Measurements from ENCODE around the gene NFIC.

The NFIC gene

DNA sequence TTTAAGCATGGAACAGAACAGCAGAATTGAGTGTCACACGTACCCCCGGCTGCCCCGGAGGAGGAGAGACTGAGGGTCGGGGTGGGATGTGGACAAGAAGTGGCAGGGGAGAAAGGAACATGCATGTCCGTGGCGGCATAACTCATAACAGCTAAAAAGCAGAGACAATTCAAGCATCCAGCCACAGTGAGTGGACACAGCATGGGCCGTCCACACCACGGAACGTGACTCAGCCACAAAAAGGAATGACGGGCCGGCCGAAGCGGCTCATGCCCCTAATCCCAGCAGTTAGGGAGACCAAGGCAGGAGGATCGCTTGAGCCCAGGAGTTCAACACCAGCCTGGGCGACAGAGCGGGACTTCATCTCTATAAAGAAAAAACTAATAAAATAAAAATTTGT is 126.5 kb downstream of the NFIC start:
- Histone ChIP-seq H3K27me3 (replicated peaks; ENCODE audit: insufficient read depth, low read length) (no peaks in the 10 kb centered on the region), H4K20me1 (ENCODE audit: insufficient read depth, low read length) (no peaks in the 10 kb centered on the region; the same call in 1 of the 2 replicates), H2AFZ (ENCODE audit: low read length) (no peak overlapping the region), H3K9me3 (replicated peaks; ENCODE audit: insufficient read depth, low read length) (no peaks in the 10 kb centered on the region), H3K9ac (ENCODE audit: low read length) (no peak overlapping the region), H3F3A (ENCODE audit: insufficient read depth, low read length) (no peaks in the 10 kb centered on the region; the same call in 1 of the 2 replicates), H3K9me2 (replicated peaks; ENCODE audit: insufficient read depth, low read length) (no peaks in the 10 kb centered on the region), H3K36me3 (replicated peaks; ENCODE audit: insufficient read depth, low read length) (0 out of 2 replicates have a peak, but pooled peaks cover 3% of the 10 kb centered on the region), H3K27ac (ENCODE audit: low read length) (no peak overlapping the region), H3K4me3 (ENCODE audit: low read length) (no peak overlapping the region), H3K79me2 (ENCODE audit: low read length) (peaks cover 16% of the 10 kb centered on the region), H3K4me2 (ENCODE audit: low read depth, low read length) (no peak overlapping the region), H3K4me1 (ENCODE audit: low read length) (no peaks in the 10 kb centered on the region)
- TF ChIP-seq EZH2 (optimal IDR thresholded peaks at IDR 0.05; ENCODE audit: low read depth, low read length): no peak
- TF ChIP-seq, protein P1, sequence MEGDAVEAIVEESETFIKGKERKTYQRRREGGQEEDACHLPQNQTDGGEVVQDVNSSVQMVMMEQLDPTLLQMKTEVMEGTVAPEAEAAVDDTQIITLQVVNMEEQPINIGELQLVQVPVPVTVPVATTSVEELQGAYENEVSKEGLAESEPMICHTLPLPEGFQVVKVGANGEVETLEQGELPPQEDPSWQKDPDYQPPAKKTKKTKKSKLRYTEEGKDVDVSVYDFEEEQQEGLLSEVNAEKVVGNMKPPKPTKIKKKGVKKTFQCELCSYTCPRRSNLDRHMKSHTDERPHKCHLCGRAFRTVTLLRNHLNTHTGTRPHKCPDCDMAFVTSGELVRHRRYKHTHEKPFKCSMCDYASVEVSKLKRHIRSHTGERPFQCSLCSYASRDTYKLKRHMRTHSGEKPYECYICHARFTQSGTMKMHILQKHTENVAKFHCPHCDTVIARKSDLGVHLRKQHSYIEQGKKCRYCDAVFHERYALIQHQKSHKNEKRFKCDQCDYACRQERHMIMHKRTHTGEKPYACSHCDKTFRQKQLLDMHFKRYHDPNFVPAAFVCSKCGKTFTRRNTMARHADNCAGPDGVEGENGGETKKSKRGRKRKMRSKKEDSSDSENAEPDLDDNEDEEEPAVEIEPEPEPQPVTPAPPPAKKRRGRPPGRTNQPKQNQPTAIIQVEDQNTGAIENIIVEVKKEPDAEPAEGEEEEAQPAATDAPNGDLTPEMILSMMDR (IDR thresholded peaks at IDR 0.05; ENCODE audit: low read length): no peak
- TF ChIP-seq EZH2phosphoT487 (IDR thresholded peaks at IDR 0.05; ENCODE audit: low read length): no peak
- no peak for DNase-seq

DNA sequence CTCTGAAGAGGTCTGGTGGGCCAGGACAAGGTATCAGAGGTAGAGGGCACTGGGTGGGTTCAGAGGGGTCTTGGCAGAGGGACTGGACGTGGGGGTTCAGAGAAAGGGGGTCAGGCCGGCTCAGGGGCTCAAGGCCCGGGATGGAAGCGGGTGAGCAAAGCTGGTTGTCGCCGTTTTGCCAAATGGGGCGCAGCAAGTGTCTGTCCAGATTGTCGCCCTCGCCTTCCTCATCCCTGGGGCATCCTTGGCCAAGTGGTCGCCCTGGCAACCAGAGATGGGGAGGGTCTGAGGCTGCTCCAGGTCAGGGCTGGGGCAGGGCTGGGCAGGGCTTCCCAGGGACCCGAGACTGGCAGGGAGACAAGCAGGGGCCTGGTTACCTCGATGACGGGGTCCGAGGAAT is 127.3 kb downstream of the NFIC start:
- Histone ChIP-seq H3K4me2 (ENCODE audit: low read depth, low read length) (no peak overlapping the region), H3K4me3 (ENCODE audit: low read length) (no peak overlapping the region), H3K9me3 (replicated peaks; ENCODE audit: insufficient read depth, low read length) (no peaks in the 10 kb centered on the region), H3K9me2 (replicated peaks; ENCODE audit: insufficient read depth, low read length) (no peaks in the 10 kb centered on the region), H3K9ac (ENCODE audit: low read length) (no peak overlapping the region), H3K36me3 (replicated peaks; ENCODE audit: insufficient read depth, low read length) (0 out of 2 replicates have a peak, but pooled peaks cover 3% of the 10 kb centered on the region), H3F3A (ENCODE audit: insufficient read depth, low read length) (no peaks in the 10 kb centered on the region), H4K20me1 (ENCODE audit: insufficient read depth, low read length) (no peaks in the 10 kb centered on the region; the same call in 1 of the 2 replicates), H3K27ac (ENCODE audit: low read length) (no peak overlapping the region), H3K4me1 (ENCODE audit: low read length) (no peaks in the 10 kb centered on the region), H3K27me3 (replicated peaks; ENCODE audit: insufficient read depth, low read length) (no peaks in the 10 kb centered on the region), H3K79me2 (ENCODE audit: low read length) (peaks cover 23% of the 10 kb centered on the region), H2AFZ (ENCODE audit: low read length) (no peak overlapping the region)
- TF ChIP-seq EZH2phosphoT487 (IDR thresholded peaks at IDR 0.05; ENCODE audit: low read length) (no peak), EZH2 (optimal IDR thresholded peaks at IDR 0.05; ENCODE audit: low read depth, low read length) (no peak)
- no peak for DNase-seq

DNA sequence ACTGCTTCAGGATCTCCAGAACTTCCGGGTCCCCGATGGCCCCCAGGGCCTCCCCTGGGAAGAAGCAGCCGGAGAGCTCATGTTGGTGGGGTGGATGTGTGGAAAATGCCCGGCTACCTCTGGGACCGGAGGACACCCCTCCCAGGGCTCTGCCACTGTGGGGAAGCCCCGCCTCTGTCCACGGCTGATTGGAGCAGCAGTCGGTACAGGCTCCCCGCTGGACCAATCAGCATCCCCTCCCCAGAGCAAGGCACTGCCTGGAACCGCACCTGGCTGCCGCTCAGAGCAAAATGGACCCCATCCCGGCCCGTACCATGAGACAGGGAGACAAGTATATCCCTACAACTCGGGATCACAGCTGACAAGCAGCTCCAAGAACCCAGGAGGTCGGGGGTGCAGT is 127.7 kb downstream of the NFIC start:
- Histone ChIP-seq H3K36me3 (replicated peaks; ENCODE audit: insufficient read depth, low read length) (0 out of 2 replicates have a peak, but pooled peaks cover 3% of the 10 kb centered on the region), H3K9me2 (replicated peaks; ENCODE audit: insufficient read depth, low read length) (no peaks in the 10 kb centered on the region), H2AFZ (ENCODE audit: low read length) (no peak overlapping the region), H3K4me2 (ENCODE audit: low read depth, low read length) (no peak overlapping the region), H3F3A (ENCODE audit: insufficient read depth, low read length) (no peaks in the 10 kb centered on the region), H3K79me2 (ENCODE audit: low read length) (peaks cover 27% of the 10 kb centered on the region), H3K4me3 (ENCODE audit: low read length) (no peak overlapping the region), H3K4me1 (ENCODE audit: low read length) (0 out of 2 replicates have a peak, but pooled peaks cover 2% of the 10 kb centered on the region), H3K9me3 (replicated peaks; ENCODE audit: insufficient read depth, low read length) (no peaks in the 10 kb centered on the region), H3K27ac (ENCODE audit: low read length) (no peak overlapping the region), H3K9ac (ENCODE audit: low read length) (no peak overlapping the region), H3K27me3 (replicated peaks; ENCODE audit: insufficient read depth, low read length) (no peaks in the 10 kb centered on the region), H4K20me1 (ENCODE audit: insufficient read depth, low read length) (no peaks in the 10 kb centered on the region; the same call in 1 of the 2 replicates)
- no peak for DNase-seq
- TF ChIP-seq, protein P1 (IDR thresholded peaks at IDR 0.05; ENCODE audit: low read length): no peak
- TF ChIP-seq EZH2phosphoT487 (IDR thresholded peaks at IDR 0.05; ENCODE audit: low read length) (no peak), EZH2 (optimal IDR thresholded peaks at IDR 0.05; ENCODE audit: low read depth, low read length) (no peak)

DNA sequence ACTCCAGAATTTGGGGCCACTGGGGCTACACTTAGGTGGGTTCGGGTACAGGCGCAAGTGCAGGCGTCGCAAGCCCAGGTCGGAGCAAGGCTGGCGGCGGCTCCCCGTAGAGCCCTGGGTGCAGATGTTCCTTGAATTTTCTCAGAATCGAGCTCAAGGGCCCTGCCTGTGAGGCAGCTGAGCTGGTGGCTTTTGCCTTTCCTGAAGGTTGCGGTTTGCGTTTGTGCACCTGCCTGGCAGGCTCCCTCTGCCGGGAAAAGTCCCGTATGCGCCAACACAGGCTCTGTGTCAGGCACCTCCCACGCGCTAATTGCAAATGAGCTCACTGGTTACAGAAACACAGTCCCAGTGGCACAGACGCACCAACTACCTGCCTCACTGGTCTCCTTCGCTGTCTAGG is 128.2 kb downstream of the NFIC start:
- Histone ChIP-seq H3K79me2 (ENCODE audit: low read length) (peaks cover 32% of the 10 kb centered on the region), H4K20me1 (ENCODE audit: insufficient read depth, low read length) (no peaks in the 10 kb centered on the region; the same call in 1 of the 2 replicates), H2AFZ (ENCODE audit: low read length) (no peak overlapping the region), H3K27me3 (replicated peaks; ENCODE audit: insufficient read depth, low read length) (no peaks in the 10 kb centered on the region), H3K4me3 (ENCODE audit: low read length) (no peak overlapping the region), H3F3A (ENCODE audit: insufficient read depth, low read length) (no peaks in the 10 kb centered on the region), H3K4me2 (ENCODE audit: low read depth, low read length) (no peak overlapping the region), H3K9me3 (replicated peaks; ENCODE audit: insufficient read depth, low read length) (no peaks in the 10 kb centered on the region), H3K27ac (ENCODE audit: low read length) (no peak overlapping the region), H3K9me2 (replicated peaks; ENCODE audit: insufficient read depth, low read length) (no peaks in the 10 kb centered on the region), H3K4me1 (ENCODE audit: low read length) (0 out of 2 replicates have a peak, but pooled peaks cover 6% of the 10 kb centered on the region), H3K9ac (ENCODE audit: low read length) (no peak overlapping the region), H3K36me3 (replicated peaks; ENCODE audit: insufficient read depth, low read length) (0 out of 2 replicates have a peak, but pooled peaks cover 3% of the 10 kb centered on the region)
- DNase-seq: no peak
- no peak for TF ChIP-seq EZH2 (optimal IDR thresholded peaks at IDR 0.05; ENCODE audit: low read depth, low read length)
- TF ChIP-seq, protein P1 (IDR thresholded peaks at IDR 0.05; ENCODE audit: low read length): no peak
- TF ChIP-seq EZH2phosphoT487 (IDR thresholded peaks at IDR 0.05; ENCODE audit: low read length): no peak

All from MM.1S (cell line).